ENCODE data around the gene USP15. TPM values are rescaled to one million over a fixed set of nuclear protein-coding genes. Genes with fewer than 3 reads are reported as not detected.

Gene USP15
- total and polyA plus RNA-seq, 2 of the 4 experiments (the other 2 are of a cell fraction): 28.5 to 49.6 TPM

DNA sequence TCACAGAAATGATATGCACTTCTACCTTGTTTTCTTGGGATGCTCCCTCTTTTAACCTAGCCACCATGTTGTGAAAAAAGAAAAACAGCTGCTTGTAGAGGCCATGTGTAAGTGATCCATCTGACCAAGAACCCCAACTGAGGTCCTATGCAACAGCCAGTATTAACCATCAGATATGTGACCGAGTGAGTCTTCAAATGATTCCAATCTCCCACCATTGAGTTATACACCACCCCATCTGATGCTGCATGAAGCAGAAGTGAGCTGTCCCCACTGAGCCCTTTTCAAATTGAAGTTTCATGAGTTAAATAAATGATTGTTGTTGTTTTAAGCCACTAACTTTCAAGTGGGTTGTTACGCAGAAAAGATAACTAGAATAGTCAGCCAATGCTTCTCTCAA is 20.6 kb upstream of the USP15 start:
- Histone ChIP-seq H4K5ac (ENCODE audit: low read depth, low read length) (no peak overlapping the region), H3K23ac (ENCODE audit: low read depth, low read length) (no peak overlapping the region), H3K27ac (ENCODE audit: insufficient read depth, low read length) (no peak overlapping the region), H2BK5ac (ENCODE audit: low read depth, low read length, poor library complexity, severe bottlenecking) (no peak overlapping the region), H4K8ac (ENCODE audit: low read depth in 2 of 2, low read length in 2 of 2) (no peak overlapping the region), H2AK5ac (ENCODE audit: low read depth, low read length) (no peak overlapping the region), H3K79me1 (ENCODE audit: low read depth in 1 of 2, low read length in 2 of 2) (no peaks in the 10 kb centered on the region), H3K36me3 (ENCODE audit: control insufficient read depth, insufficient read depth, low read length) (no peaks in the 10 kb centered on the region), H3K18ac (ENCODE audit: low read depth, low read length) (no peak overlapping the region), H2BK15ac (ENCODE audit: low read depth, low read length) (no peak overlapping the region), H2BK120ac (ENCODE audit: low read depth, low read length) (no peak overlapping the region), H2AK9ac (replicated peaks; ENCODE audit: low read depth, low read length, poor library complexity) (no peak overlapping the region), H3K14ac (replicated peaks; ENCODE audit: low read depth, low read length) (no peak overlapping the region), H3K56ac (ENCODE audit: extremely low read depth, insufficient read depth, low read length) (no peak overlapping the region), H3K9me1 (ENCODE audit: insufficient read depth, low read length) (no peaks in the 10 kb centered on the region), H3K4me2 (ENCODE audit: low read depth, low read length) (no peak overlapping the region), H4K91ac (ENCODE audit: insufficient read depth, low read depth, low read length) (no peak overlapping the region), H3K9ac (ENCODE audit: low read depth, low read length) (no peak overlapping the region), H3K4me1 (ENCODE audit: control insufficient read depth, insufficient read depth, low read length) (no peaks in the 10 kb centered on the region), H3K27me3 (ENCODE audit: control insufficient read depth, insufficient read depth, low read length) (no peaks in the 10 kb centered on the region), H3K4me3 (ENCODE audit: insufficient read depth, low read depth, low read length) (no peak overlapping the region), H2AFZ (replicated peaks; ENCODE audit: low read length, poor library complexity) (no peak overlapping the region), H3K9me3 (ENCODE audit: control insufficient read depth, insufficient read depth, low read length) (no peaks in the 10 kb centered on the region), H2BK20ac (ENCODE audit: low read depth, low read length) (no peak overlapping the region), H3K4ac (ENCODE audit: low read depth, low read length) (no peak overlapping the region), H4K20me1 (ENCODE audit: insufficient read depth, low read length) (no peaks in the 10 kb centered on the region)
- ChIA-PET CTCF (no interaction called here), POLR2A (ENCODE audit: unreplicated experiment) (no interaction called here)
- DNase-seq (no peak), ATAC-seq (ENCODE audit: low read depth) (no peak)
- in situ Hi-C loops (cut with MboI; ENCODE audit: low sequenced_read_pairs): no loop called here
- TF ChIP-seq, protein P1, sequence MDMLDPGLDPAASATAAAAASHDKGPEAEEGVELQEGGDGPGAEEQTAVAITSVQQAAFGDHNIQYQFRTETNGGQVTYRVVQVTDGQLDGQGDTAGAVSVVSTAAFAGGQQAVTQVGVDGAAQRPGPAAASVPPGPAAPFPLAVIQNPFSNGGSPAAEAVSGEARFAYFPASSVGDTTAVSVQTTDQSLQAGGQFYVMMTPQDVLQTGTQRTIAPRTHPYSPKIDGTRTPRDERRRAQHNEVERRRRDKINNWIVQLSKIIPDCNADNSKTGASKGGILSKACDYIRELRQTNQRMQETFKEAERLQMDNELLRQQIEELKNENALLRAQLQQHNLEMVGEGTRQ (IDR thresholded peaks at IDR 0.05; ENCODE audit: low read depth, low read length): no peak
- TF ChIP-seq, protein P2, sequence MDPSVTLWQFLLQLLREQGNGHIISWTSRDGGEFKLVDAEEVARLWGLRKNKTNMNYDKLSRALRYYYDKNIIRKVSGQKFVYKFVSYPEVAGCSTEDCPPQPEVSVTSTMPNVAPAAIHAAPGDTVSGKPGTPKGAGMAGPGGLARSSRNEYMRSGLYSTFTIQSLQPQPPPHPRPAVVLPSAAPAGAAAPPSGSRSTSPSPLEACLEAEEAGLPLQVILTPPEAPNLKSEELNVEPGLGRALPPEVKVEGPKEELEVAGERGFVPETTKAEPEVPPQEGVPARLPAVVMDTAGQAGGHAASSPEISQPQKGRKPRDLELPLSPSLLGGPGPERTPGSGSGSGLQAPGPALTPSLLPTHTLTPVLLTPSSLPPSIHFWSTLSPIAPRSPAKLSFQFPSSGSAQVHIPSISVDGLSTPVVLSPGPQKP (IDR thresholded peaks at IDR 0.05; ENCODE audit: borderline replicate concordance, low read depth, low read length): no peak
- no peak for TF ChIP-seq CEBPB (IDR thresholded peaks at IDR 0.05; ENCODE audit: low read depth, low read length)
- TF ChIP-seq SMC3 (IDR thresholded peaks at IDR 0.05; ENCODE audit: low read depth, low read length): no peak
- no peak for TF ChIP-seq CHD1 (IDR thresholded peaks at IDR 0.05; ENCODE audit: low read depth, low read length)
- TF ChIP-seq, protein P3, sequence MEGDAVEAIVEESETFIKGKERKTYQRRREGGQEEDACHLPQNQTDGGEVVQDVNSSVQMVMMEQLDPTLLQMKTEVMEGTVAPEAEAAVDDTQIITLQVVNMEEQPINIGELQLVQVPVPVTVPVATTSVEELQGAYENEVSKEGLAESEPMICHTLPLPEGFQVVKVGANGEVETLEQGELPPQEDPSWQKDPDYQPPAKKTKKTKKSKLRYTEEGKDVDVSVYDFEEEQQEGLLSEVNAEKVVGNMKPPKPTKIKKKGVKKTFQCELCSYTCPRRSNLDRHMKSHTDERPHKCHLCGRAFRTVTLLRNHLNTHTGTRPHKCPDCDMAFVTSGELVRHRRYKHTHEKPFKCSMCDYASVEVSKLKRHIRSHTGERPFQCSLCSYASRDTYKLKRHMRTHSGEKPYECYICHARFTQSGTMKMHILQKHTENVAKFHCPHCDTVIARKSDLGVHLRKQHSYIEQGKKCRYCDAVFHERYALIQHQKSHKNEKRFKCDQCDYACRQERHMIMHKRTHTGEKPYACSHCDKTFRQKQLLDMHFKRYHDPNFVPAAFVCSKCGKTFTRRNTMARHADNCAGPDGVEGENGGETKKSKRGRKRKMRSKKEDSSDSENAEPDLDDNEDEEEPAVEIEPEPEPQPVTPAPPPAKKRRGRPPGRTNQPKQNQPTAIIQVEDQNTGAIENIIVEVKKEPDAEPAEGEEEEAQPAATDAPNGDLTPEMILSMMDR (conservative IDR thresholded peaks at IDR 0.05; ENCODE audit: low read depth, low read length): no peak
- TF ChIP-seq FOS (IDR thresholded peaks at IDR 0.05; ENCODE audit: low read depth, low read length): no peak
- no peak for TF ChIP-seq RFX5 (IDR thresholded peaks at IDR 0.05; ENCODE audit: low read depth, low read length)
- no peak for TF ChIP-seq MAFK (IDR thresholded peaks at IDR 0.05; ENCODE audit: low read depth, low read length)
- no peak for TF ChIP-seq RAD21 (IDR thresholded peaks at IDR 0.05; ENCODE audit: low read length)
- TF ChIP-seq NFE2L2 (IDR thresholded peaks at IDR 0.05; ENCODE audit: low read depth, low read length): no peak
- no peak for TF ChIP-seq BHLHE40 (IDR thresholded peaks at IDR 0.05; ENCODE audit: low read depth, low read length)
- dilution Hi-C loops (cut with HindIII; ENCODE audit: low sequenced_read_pairs, unreplicated experiment): no loop called here
- no TSS peak for BruUV-seq (replicated peaks)
- intact Hi-C loops (cut with micrococcal nuclease): no loop called here
- no CpG with 5 or more reads among the region's 2 CpGs for WGBS, 2 experiments (ENCODE audit: extremely low coverage in 2 of 2, insufficient read length in 1 of 2)

All from IMR-90 (cell line).